ENCODE measurements around the gene PPP1R14C. TPM values are rescaled to one million over a fixed set of nuclear protein-coding genes. Genes with fewer than 3 reads are reported as not detected.

PPP1R14C gene
- total and polyA plus RNA-seq, 7 donors: 5.9 to 62.8 (median 22.5) TPM

DNA sequence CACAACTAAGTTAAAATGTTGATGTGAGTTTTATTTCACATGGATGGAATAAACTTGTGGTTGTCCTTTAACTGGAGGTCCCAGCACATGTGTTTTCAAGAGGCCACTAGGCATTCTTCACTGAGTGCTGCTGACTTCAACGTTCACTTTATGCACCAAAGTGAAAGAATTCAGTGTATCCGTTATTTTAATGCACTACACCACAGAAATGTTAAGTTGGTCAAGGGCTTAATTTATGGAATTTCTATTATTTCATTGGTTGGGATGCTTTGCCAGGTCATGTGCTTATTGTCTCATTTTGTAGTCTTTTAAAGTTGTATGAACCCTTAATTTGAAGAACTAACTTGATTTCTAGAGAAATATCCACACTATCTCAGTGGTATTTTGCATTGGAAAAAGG lies 106.4 kb downstream of the PPP1R14C start:
- WGBS, 3 donors: 44 to 66% (median 51%) methylated on average over 2 of the region's 2 CpGs

DNA sequence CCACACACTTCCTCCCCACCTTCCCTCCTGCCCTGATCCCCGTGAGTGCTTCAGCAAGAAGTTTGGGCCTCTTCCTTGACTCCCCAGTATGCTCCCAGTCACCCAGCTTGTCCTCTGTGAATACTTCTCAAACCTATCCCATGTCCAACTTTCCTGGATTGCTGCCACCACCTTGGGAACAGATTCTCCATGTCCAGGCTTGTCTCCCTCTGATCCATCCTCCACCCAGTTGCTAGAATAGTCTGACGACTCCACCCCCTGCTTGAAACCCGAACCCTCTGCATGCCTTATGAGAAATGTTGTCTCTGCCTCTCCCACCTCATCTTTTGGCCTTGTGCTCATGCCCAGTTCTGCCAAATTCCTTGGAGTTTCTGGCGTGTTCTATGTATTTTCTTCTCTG lies 108.0 kb downstream of the PPP1R14C start:
- Histone ChIP-seq H3K27me3 (ENCODE audit: insufficient read depth in 3 of 3, low read length in 2 of 3) (no peaks in the 10 kb centered on the region), H3K36me3 (ENCODE audit: insufficient read depth in 1 of 2, low read depth in 1 of 2) (no peaks in the 10 kb centered on the region), H3K27ac (peak overlapping the region; percentile 85), H3K4me1 (peaks cover 63% of the 10 kb centered on the region), H3K9me3 (no peaks in the 10 kb centered on the region), H3K4me3 (no peak overlapping the region)
- TF ChIP-seq, protein P1, sequence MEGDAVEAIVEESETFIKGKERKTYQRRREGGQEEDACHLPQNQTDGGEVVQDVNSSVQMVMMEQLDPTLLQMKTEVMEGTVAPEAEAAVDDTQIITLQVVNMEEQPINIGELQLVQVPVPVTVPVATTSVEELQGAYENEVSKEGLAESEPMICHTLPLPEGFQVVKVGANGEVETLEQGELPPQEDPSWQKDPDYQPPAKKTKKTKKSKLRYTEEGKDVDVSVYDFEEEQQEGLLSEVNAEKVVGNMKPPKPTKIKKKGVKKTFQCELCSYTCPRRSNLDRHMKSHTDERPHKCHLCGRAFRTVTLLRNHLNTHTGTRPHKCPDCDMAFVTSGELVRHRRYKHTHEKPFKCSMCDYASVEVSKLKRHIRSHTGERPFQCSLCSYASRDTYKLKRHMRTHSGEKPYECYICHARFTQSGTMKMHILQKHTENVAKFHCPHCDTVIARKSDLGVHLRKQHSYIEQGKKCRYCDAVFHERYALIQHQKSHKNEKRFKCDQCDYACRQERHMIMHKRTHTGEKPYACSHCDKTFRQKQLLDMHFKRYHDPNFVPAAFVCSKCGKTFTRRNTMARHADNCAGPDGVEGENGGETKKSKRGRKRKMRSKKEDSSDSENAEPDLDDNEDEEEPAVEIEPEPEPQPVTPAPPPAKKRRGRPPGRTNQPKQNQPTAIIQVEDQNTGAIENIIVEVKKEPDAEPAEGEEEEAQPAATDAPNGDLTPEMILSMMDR (IDR thresholded peaks at IDR 0.05): no peak
- WGBS, 3 donors: 18 to 32% (median 22%) methylated on average over 4 of the region's 4 CpGs
- intact Hi-C loops (cut with DNase I): loop anchor here (5.0 kb wide), 2 partner anchors 49 to 76 kb away; no protein-coding TSS in a partner anchor
- DNase-seq (peak in 1 of 2 donors; percentile 27), ATAC-seq (peak; percentile 48 to 79 (median 74))

More for the DNA sequence above, 106.4 kb downstream of the PPP1R14C start:
- intact Hi-C loops (cut with DNase I): no loop called here
- no peaks in the 10 kb centered on the region for H3K9me3 ChIP-seq
- no peak overlapping the region for H3K4me3 ChIP-seq
- peaks cover 49% of the 10 kb centered on the region for H3K4me1 ChIP-seq
- TF ChIP-seq, protein P1 (IDR thresholded peaks at IDR 0.05): no peak
- peak overlapping the region; percentile 85 for H3K27ac ChIP-seq
- no peak for ATAC-seq
- H3K27me3 ChIP-seq (ENCODE audit: insufficient read depth in 3 of 3, low read length in 2 of 3): no peaks in the 10 kb centered on the region
- DNase-seq: no peak
- H3K36me3 ChIP-seq (ENCODE audit: insufficient read depth in 1 of 2, low read depth in 1 of 2): no peaks in the 10 kb centered on the region

DNA sequence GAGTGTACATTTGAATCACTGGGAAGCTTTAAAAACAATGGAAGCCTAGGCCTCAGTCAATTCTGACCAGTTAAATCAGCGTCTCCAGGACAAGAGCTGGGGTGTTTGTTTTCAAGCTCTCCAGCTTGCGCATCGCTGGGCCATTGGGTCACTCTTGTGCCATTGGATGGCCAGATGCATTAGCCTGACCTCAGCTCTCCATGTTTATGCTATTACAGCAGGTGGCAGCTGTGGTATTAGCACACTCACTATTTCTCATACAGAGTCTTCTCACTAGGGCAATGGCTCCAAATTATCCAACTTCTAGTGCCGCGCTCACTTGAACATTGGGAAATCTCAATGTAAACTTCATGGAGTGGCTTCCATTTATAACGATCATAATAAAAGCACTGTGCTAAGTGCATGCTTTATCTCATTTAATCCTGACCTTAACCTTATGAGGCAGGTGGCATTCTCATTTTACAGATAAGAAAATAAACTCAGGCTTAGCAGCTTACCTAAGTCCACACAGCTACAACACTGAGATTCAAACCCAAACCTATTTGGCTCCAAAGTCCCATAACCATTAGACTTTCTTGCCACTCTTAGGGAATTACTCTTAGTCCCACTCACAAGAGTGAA lies 108.8 kb downstream of the PPP1R14C start:
- no peaks in the 10 kb centered on the region for H3K36me3 ChIP-seq (ENCODE audit: insufficient read depth in 1 of 2, low read depth in 1 of 2)
- H3K9me3 ChIP-seq: no peaks in the 10 kb centered on the region
- DNase-seq (peak; percentile 48 to 69), ATAC-seq (peak; percentile 70 to 83 (median 78))
- intact Hi-C loops (cut with DNase I): loop anchor here (5.0 kb wide), 2 partner anchors 49 to 76 kb away; no protein-coding TSS in a partner anchor
- 37 to 55% (median 40%) methylated on average over 6 of the region's 6 CpGs for WGBS, 3 donors
- H3K27ac ChIP-seq: peak overlapping the region; percentile 85
- peaks cover 71% of the 10 kb centered on the region for H3K4me1 ChIP-seq
- no peak overlapping the region for H3K4me3 ChIP-seq
- TF ChIP-seq, protein P1 (IDR thresholded peaks at IDR 0.05): no peak
- no peaks in the 10 kb centered on the region for H3K27me3 ChIP-seq (ENCODE audit: insufficient read depth in 3 of 3, low read length in 2 of 3)

DNA sequence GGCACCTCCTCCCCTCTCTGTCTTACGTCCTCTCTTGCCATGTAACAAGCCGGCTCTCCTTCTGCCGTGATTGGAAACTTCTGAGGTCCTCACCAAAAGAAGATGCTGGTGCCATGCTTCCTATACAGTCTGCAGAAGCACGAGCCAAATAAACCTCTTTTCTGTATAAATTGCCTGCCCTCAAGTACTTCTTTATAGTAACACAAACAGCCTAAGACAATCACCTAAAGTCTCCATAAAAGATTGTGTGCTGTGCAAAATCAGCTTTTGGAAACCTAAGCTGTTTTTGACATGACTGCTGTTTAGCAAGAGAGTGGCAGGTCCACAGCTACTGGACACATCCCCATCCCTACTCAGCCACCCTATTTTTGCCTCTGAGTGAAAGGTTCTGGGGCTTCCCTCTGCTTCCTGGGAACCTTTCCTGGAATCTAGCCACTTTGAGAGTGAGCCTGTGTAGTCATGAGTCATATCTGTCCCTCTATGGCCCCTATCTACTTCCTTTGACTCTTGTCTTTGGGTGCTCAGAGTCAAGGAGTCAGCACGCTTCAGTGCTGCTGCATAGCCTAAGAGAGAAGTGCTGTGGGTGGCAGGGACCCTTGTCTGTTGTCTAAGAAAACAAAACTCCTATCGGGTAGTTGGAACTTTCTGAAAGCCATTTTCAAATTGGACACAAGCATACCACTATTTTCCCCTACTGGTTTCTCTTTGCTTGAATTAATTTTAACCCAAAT lies 110.0 kb downstream of the PPP1R14C start:
- Histone ChIP-seq H3K27me3 (ENCODE audit: insufficient read depth in 3 of 3, low read length in 2 of 3) (no peaks in the 10 kb centered on the region), H3K9me3 (no peaks in the 10 kb centered on the region), H3K4me3 (no peak overlapping the region), H3K4me1 (peaks cover 75% of the 10 kb centered on the region), H3K27ac (peak overlapping the region; percentile 85), H3K36me3 (ENCODE audit: insufficient read depth in 1 of 2, low read depth in 1 of 2) (no peaks in the 10 kb centered on the region)
- intact Hi-C loops (cut with DNase I): loop anchor here (5.0 kb wide), 2 partner anchors 51 to 74 kb away; no protein-coding TSS in a partner anchor
- no peak for DNase-seq
- 49 to 68% (median 53%) methylated on average over 6 of the region's 6 CpGs for WGBS, 3 donors
- TF ChIP-seq, protein P1 (IDR thresholded peaks at IDR 0.05): no peak
- ATAC-seq: peak; percentile 61 to 82 (median 78)

Measured in psoas muscle (tissue), 8 donors.